K562 (cell line): Measurements from ENCODE around the gene CNN3. TPM values are rescaled to one million over a fixed set of nuclear protein-coding genes. Genes with fewer than 3 reads are reported as not detected.

Source experiments
- ATAC-seq: fragments of 200-7000 bp; cut with Tn5 transposase; 3 replicates; pipeline ENCODE4 v1.9.1; 2020; ENCODE audit warnings: moderate library complexity
- BruUV-seq: library from RNA; stranded (reverse); fragments of 400-500 nt; replicated peaks from 2 replicates; lab custom pipeline; 2021; lab: Mats Ljungman, UMichigan
- CTCF ChIA-PET: fragments of 300-600 bp; formaldehyde crosslinking; extraction: SDS; loops from one replicate; lab custom pipeline; 2021; ENCODE audit warnings: low intra/inter-chr PET ratio; lab: Yijun Ruan, JAX
- POLR2A ChIA-PET: fragments of 300-600, 350-650 bp; sonication (Branson Sonifier 250); formaldehyde crosslinking; extraction: SDS; loops from one replicate; lab custom pipeline; 2021; ENCODE audit warnings: antibody characterized with exemption, inconsistent platforms; lab: Yijun Ruan, JAX
- DNase-seq, 4 experiments: peaks; one replicate each; pipeline versions ENCODE4 v3.0.0 to v3.0.0-alpha.2; 2011 to 2018; ENCODE audit warnings: low spot score in 3 of 4, mixed read lengths in 3 of 4; ENCODE audit errors: extremely low read depth in 1 of 4
- FAIRE-seq: peaks from 2 replicates; lab custom pipeline; 2011; peaks lifted over from hg19 to GRCh38; lab: Jason Lieb, UNC
- H2AFZ ChIP-seq: 2 replicates; pipeline ENCODE4 v1.6.0; 2011; ENCODE audit warnings: low read depth, low read length, control low read depth, inconsistent platforms
- H3K27ac ChIP-seq: fragments of 200-600 bp; 3 replicates; pipeline ENCODE4 v1.8.0; 2011; ENCODE audit warnings: low read depth, mild to moderate bottlenecking, control low read depth, inconsistent platforms, low read length, moderate library complexity, mixed read lengths; ENCODE audit errors: extremely low read depth
- H3K27me3 ChIP-seq, 2 experiments: fragments of 300-600 bp in 1 of 2; 2 replicates in 1 of 2; 3 replicates in 1 of 2; pipeline versions ENCODE4 v1.6.0 to v1.8.0; 2011; ENCODE audit warnings: inconsistent platforms in 2 of 2, low read length in 2 of 2, mild to moderate bottlenecking in 1 of 2, mixed read lengths in 1 of 2, moderate library complexity in 1 of 2; ENCODE audit not compliant: control insufficient read depth in 2 of 2, insufficient read depth in 2 of 2
- H3K36me3 ChIP-seq: fragments of 300-600 bp; 3 replicates; pipeline ENCODE4 v1.8.0; 2011; ENCODE audit warnings: mild to moderate bottlenecking, low read length, inconsistent platforms; ENCODE audit not compliant: control insufficient read depth, insufficient read depth
- H3K4me1 ChIP-seq, 2 experiments: fragments of 200-600 bp in 1 of 2; replicated peaks in 1 of 2; 2 replicates in 1 of 2; 3 replicates in 1 of 2; pipeline versions ENCODE4 v1.5.1 to v1.8.0; 2011; ENCODE audit warnings: inconsistent platforms in 2 of 2, low read length in 2 of 2, mild to moderate bottlenecking in 1 of 2, mixed read lengths in 1 of 2, moderate library complexity in 1 of 2; ENCODE audit not compliant: control insufficient read depth in 2 of 2, insufficient read depth in 2 of 2
- H3K4me2 ChIP-seq: 2 replicates; pipeline ENCODE4 v1.6.1; 2011; ENCODE audit warnings: low read length, control low read depth, inconsistent platforms, mixed read lengths; ENCODE audit not compliant: insufficient read depth
- H3K4me3 ChIP-seq: fragments of 200-600 bp; sonication (generic), shearing (Covaris generic); 2 replicates; pipeline ENCODE4 v1.5.1; 2016; ENCODE audit warnings: control low read depth, inconsistent platforms
- H3K79me2 ChIP-seq: fragments of 200-600 bp; 3 replicates; pipeline ENCODE4 v1.8.0; 2011; ENCODE audit warnings: low read length, inconsistent platforms; ENCODE audit not compliant: control insufficient read depth, insufficient read depth
- H3K9ac ChIP-seq, 2 experiments: 2 replicates each; pipeline versions ENCODE4 v1.6.0 to v1.6.1; 2011; ENCODE audit warnings: low read depth in 2 of 2, low read length in 2 of 2, control low read depth in 1 of 2, inconsistent platforms in 1 of 2, mild to moderate bottlenecking in 1 of 2, mixed read lengths in 1 of 2; ENCODE audit not compliant: insufficient read depth in 1 of 2
- H3K9me1 ChIP-seq: one replicate; pipeline ENCODE4 v1.6.0; 2011; ENCODE audit warnings: inconsistent platforms, mild to moderate bottlenecking, low read length, moderate library complexity; ENCODE audit not compliant: control insufficient read depth, insufficient read depth
- H3K9me3 ChIP-seq: replicated peaks from 2 replicates; pipeline ENCODE4 v1.5.1; 2011; ENCODE audit warnings: low read depth, low read length, inconsistent platforms; ENCODE audit not compliant: control insufficient read depth, insufficient read depth
- H4K20me1 ChIP-seq: replicated peaks from 2 replicates; pipeline ENCODE4 v1.6.1; 2011; ENCODE audit warnings: low read length, inconsistent platforms, mixed read lengths; ENCODE audit not compliant: control insufficient read depth, insufficient read depth
- CBX3 ChIP-seq, 2 experiments: IDR thresholded peaks; 1 replicate in 1 of 2; 2 replicates in 1 of 2; pipeline ENCODE4 v1.6.1; 2012; ENCODE audit warnings: inconsistent platforms in 2 of 2, low read length in 2 of 2, borderline replicate concordance in 1 of 2, control low read depth in 1 of 2
- CHD2 ChIP-seq: IDR thresholded peaks from 2 replicates; pipeline ENCODE4 v1.6.1; 2011; ENCODE audit warnings: low read depth, low read length
- ETV6 ChIP-seq, 3 experiments: fragments of 150-350 bp in 1 of 3; sonication (generic) in 1 of 3; formaldehyde crosslinking in 1 of 3; IDR thresholded peaks; 2 replicates each; pipeline versions ENCODE4 v1.6.1 to v1.8.0; 2014 to 2022; ENCODE audit warnings: borderline replicate concordance in 2 of 3, low read depth in 2 of 3, antibody characterized with exemption in 1 of 3, low read length in 1 of 3, mild to moderate bottlenecking in 1 of 3, missing genetic modification reagents in 1 of 3
- HNRNPK ChIP-seq: fragments of 200-400 bp; formaldehyde crosslinking; IDR thresholded peaks from one replicate; pipeline ENCODE4 v1.6.1; 2018; ENCODE audit warnings: mild to moderate bottlenecking, low read depth, low read length; ENCODE audit not compliant: poor library complexity, severe bottlenecking
- ILK ChIP-seq: fragments of 450-650 bp; IDR thresholded peaks from 2 replicates; pipeline ENCODE4 v1.6.1; 2016; ENCODE audit warnings: missing genetic modification characterization, low read depth, mild to moderate bottlenecking, missing compliant biosample characterization, moderate library complexity, borderline replicate concordance
- IRF1 ChIP-seq: sonication (generic); formaldehyde crosslinking; IDR thresholded peaks from 2 replicates; pipeline ENCODE4 v1.8.0; 2022; ENCODE audit warnings: missing genetic modification reagents, mild to moderate bottlenecking, borderline replicate concordance
- KAT7 ChIP-seq: sonication (generic); formaldehyde crosslinking; IDR thresholded peaks from 2 replicates; pipeline ENCODE4 v1.8.0; 2022; ENCODE audit warnings: missing genetic modification reagents, mild to moderate bottlenecking, borderline replicate concordance
- KLF16 ChIP-seq: IDR thresholded peaks from 2 replicates; pipeline ENCODE4 v1.6.1; 2016; ENCODE audit warnings: antibody characterized with exemption
- RBM14 ChIP-seq: fragments of 200-400 bp; formaldehyde crosslinking; IDR thresholded peaks from 2 replicates; pipeline ENCODE4 v1.6.1; 2018; ENCODE audit warnings: low read depth, mild to moderate bottlenecking, low read length, moderate library complexity, borderline replicate concordance; ENCODE audit not compliant: insufficient read depth
- RBM17 ChIP-seq: fragments of 200-400 bp; formaldehyde crosslinking; IDR thresholded peaks from 2 replicates; pipeline ENCODE4 v1.6.1; 2017; ENCODE audit warnings: low read depth, mild to moderate bottlenecking, low read length, borderline replicate concordance
- SPI1 ChIP-seq: IDR thresholded peaks from 2 replicates; pipeline ENCODE4 v1.6.1; 2011; ENCODE audit warnings: low read depth, low read length, control low read depth, borderline replicate concordance
- TARDBP ChIP-seq: fragments of 450-650 bp; IDR thresholded peaks from 2 replicates; pipeline ENCODE4 v1.6.1; 2016
- XRCC5 ChIP-seq: fragments of 200-400 bp; formaldehyde crosslinking; IDR thresholded peaks from 2 replicates; pipeline ENCODE4 v1.6.1; 2017; ENCODE audit warnings: low read depth, mild to moderate bottlenecking, low read length
- ZC3H4 ChIP-seq: sonication (generic); formaldehyde crosslinking; IDR thresholded peaks from 2 replicates; pipeline ENCODE4 v1.9.0; 2021; ENCODE audit warnings: missing genetic modification reagents, borderline replicate concordance
- ZNF586 ChIP-seq: fragments of 450-650 bp; formaldehyde crosslinking; conservative IDR thresholded peaks from 2 replicates; pipeline ENCODE4 v1.4.0; 2020; ENCODE audit warnings: mild to moderate bottlenecking, moderate library complexity
- ZNF699 ChIP-seq: fragments of 250-450 bp; sonication (Bioruptor Pico); IDR thresholded peaks from 2 replicates; pipeline ENCODE4 v1.8.0; 2021; ENCODE audit warnings: mild to moderate bottlenecking, moderate library complexity; ENCODE audit not compliant: insufficient replicate concordance
- WGBS: fragments of 100-300 bp; shearing (Covaris generic); methylation state at CpG from one replicate; pipeline ENCODE4 v1.1.6; 2016; ENCODE audit warnings: low coverage, mixed read lengths; ENCODE audit not compliant: insufficient coverage; ENCODE audit errors: missing lambda C conversion rate; 5-methylcytosine and 5-hydroxymethylcytosine counted together
- in situ Hi-C: fragments of 300-500 bp; cut with MboI; formaldehyde crosslinking; loops from 4 replicates; pipeline ENCODE4 v1.15.0; 2018; ENCODE audit warnings: inconsistent platforms, mixed read lengths
- intact Hi-C: fragments of 100-400 bp; cut with micrococcal nuclease; formaldehyde crosslinking; loops from 2 replicates; pipeline ENCODE4 v1.14.2; 2022
- polyA plus RNA-seq, 8 experiments: library from polyadenylated mRNA; depleted of rRNA in 4 of 8; stranded (reverse) in 5 of 8; unstranded in 3 of 8; fragments of >200 nt; fragmentation: Nextera tagmentation in 2 of 8; fragmentation: Illumina TruSeq in 1 of 8; extraction: Ambion mirVana in 2 of 8; extraction: Trizol in 1 of 8; gene quantifications; 2 replicates each; pipeline versions ENCODE4 v1.2.1 to v1.2.3, GENCODE V29; 2011 to 2014; ENCODE audit warnings: inconsistent platforms in 1 of 8, missing spikeins in 1 of 8
- total RNA-seq, 7 experiments: library from RNA; depleted of rRNA in 6 of 7; stranded (reverse); fragments of >200 nt in 6 of 7; fragmentation: Illumina TruSeq in 2 of 7; extraction: Trizol in 2 of 7; gene quantifications; 2 replicates each; pipeline versions ENCODE4 v1.2.1 to v1.2.3, GENCODE V29; 2011 to 2021; ENCODE audit warnings: low replicate concordance in 1 of 7
- TF ChIP-seq, protein P1 (sequence below): IDR thresholded peaks from 2 replicates; pipeline ENCODE4 v1.6.1; 2016; ENCODE audit warnings: missing genetic modification characterization, missing compliant biosample characterization
- TF ChIP-seq, protein P2 (sequence below): fragments of 250-450 bp; sonication (Bioruptor Pico); IDR thresholded peaks from 2 replicates; pipeline ENCODE4 v1.9.0; 2021; ENCODE audit warnings: mild to moderate bottlenecking, inconsistent platforms

CNN3 gene
- total and polyA plus RNA-seq, 9 of the 15 experiments (the other 6 are each of a cell fraction or from before 2014, with no cell fraction given), result 0.06 to 0.62 (median 0.18) TPM; not detected in 4

- Histone ChIP-seq H3K36me3 (no peaks in the 10 kb centered on the region), H2AFZ (no peak overlapping the region)
- TF ChIP-seq, protein P1, sequence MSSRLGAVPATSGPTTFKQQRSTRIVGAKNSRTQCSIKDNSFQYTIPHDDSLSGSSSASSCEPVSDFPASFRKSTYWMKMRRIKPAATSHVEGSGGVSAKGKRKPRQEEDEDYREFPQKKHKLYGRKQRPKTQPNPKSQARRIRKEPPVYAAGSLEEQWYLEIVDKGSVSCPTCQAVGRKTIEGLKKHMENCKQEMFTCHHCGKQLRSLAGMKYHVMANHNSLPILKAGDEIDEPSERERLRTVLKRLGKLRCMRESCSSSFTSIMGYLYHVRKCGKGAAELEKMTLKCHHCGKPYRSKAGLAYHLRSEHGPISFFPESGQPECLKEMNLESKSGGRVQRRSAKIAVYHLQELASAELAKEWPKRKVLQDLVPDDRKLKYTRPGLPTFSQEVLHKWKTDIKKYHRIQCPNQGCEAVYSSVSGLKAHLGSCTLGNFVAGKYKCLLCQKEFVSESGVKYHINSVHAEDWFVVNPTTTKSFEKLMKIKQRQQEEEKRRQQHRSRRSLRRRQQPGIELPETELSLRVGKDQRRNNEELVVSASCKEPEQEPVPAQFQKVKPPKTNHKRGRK, result no peak
- TF ChIP-seq CHD2 (no peak), KLF16 (no peak), RBM17 (no peak), ILK (no peak), RBM14 (no peak), HNRNPK (no peak), ETV6 (IDR thresholded peaks at IDR 0.05; ENCODE audit: borderline replicate concordance in 1 of 2, low read depth in 2 of 2, low read length in 1 of 2) (no peak), ETV6 (CRISPR knock-in tag; IDR thresholded peaks at IDR 0.05; ENCODE audit: borderline replicate concordance) (no peak), KAT7 (CRISPR knock-in tag) (no peak), ZC3H4 (CRISPR knock-in tag) (no peak), TARDBP (no peak), CBX3 (IDR thresholded peaks at IDR 0.05; ENCODE audit: borderline replicate concordance in 1 of 2, low read length in 2 of 2) (no peak), ZNF586 (CRISPR knock-in tag) (no peak), SPI1 (no peak), IRF1 (CRISPR knock-in tag) (no peak), ZNF699 (CRISPR knock-in tag) (no peak), XRCC5 (no peak)
- TF ChIP-seq, protein P2, sequence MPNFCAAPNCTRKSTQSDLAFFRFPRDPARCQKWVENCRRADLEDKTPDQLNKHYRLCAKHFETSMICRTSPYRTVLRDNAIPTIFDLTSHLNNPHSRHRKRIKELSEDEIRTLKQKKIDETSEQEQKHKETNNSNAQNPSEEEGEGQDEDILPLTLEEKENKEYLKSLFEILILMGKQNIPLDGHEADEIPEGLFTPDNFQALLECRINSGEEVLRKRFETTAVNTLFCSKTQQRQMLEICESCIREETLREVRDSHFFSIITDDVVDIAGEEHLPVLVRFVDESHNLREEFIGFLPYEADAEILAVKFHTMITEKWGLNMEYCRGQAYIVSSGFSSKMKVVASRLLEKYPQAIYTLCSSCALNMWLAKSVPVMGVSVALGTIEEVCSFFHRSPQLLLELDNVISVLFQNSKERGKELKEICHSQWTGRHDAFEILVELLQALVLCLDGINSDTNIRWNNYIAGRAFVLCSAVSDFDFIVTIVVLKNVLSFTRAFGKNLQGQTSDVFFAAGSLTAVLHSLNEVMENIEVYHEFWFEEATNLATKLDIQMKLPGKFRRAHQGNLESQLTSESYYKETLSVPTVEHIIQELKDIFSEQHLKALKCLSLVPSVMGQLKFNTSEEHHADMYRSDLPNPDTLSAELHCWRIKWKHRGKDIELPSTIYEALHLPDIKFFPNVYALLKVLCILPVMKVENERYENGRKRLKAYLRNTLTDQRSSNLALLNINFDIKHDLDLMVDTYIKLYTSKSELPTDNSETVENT, result no peak
- TF ChIP-seq, all 486 proteins: peak for 0
- BruUV-seq, result no TSS peak
- H3K9me3 ChIP-seq, result no peaks in the 10 kb centered on the region
- FAIRE-seq, result no peak
- no peak for DNase-seq
- no peaks in the 10 kb centered on the region for H3K9me1 ChIP-seq
- no peak overlapping the region for H3K4me2 ChIP-seq
- intact Hi-C loops, result loop anchor here (5.0 kb wide), 1 partner anchor 78 kb away; no protein-coding TSS in a partner anchor
- H3K4me3 ChIP-seq, result no peak overlapping the region
- peaks cover 7 to 12% of the 10 kb centered on the region in 2 experiments; a peak in 1 of 5 replicates for H3K27me3 ChIP-seq
- no peak overlapping the region for H3K27ac ChIP-seq
- H3K79me2 ChIP-seq, result no peaks in the 10 kb centered on the region
- POLR2A ChIA-PET, result interaction anchor here (0.6 kb wide), 1 partner anchor 141 kb away, joined by 3 read pairs; no protein-coding TSS in a partner anchor
- WGBS, result 17% methylated on average over 7 of the region's 8 CpGs
- H4K20me1 ChIP-seq, result no peaks in the 10 kb centered on the region
- in situ Hi-C loops, result no loop called here
- H3K4me1 ChIP-seq, result no peaks in the 10 kb centered on the region
- H3K9ac ChIP-seq, result no peak overlapping the region
- CTCF ChIA-PET, result no interaction called here
- no peak for ATAC-seq
Observed at GRCh38 chr1:94963864-94964263, 37.0 kb upstream of the CNN3 start.
